Chondrocyte (in vitro differentiated cells): ENCODE measurements around the gene CYP24A1. TPM values are rescaled to one million over a fixed set of nuclear protein-coding genes. Genes with fewer than 3 reads are reported as not detected.

Experiments used
- DNase-seq: peaks from one replicate; pipeline ENCODE4 v3.0.0; 2021; ENCODE audit warnings: mixed read lengths, low spot score
- H3K27ac Mint-ChIP-seq: one replicate; pipeline ENCODE4 v1.8.0; 2021; ENCODE audit warnings: mild to moderate bottlenecking, moderate library complexity, mixed read lengths; ENCODE audit not compliant: unreplicated experiment
- H3K27me3 Mint-ChIP-seq: 2 replicates; pipeline ENCODE4 v1.8.0; 2021; ENCODE audit warnings: low read depth, mixed read lengths
- H3K36me3 Mint-ChIP-seq: 2 replicates; pipeline ENCODE4 v1.8.0; 2021; ENCODE audit warnings: low read depth, mixed read lengths
- H3K4me1 Mint-ChIP-seq: 2 replicates; pipeline ENCODE4 v1.8.0; 2021; ENCODE audit warnings: low read depth, mild to moderate bottlenecking, mixed read lengths
- H3K4me3 Mint-ChIP-seq: one replicate; pipeline ENCODE4 v1.8.0; 2021; ENCODE audit warnings: mild to moderate bottlenecking, moderate library complexity, mixed read lengths; ENCODE audit not compliant: unreplicated experiment
- H3K9me3 Mint-ChIP-seq: 2 replicates; pipeline ENCODE4 v1.8.0; 2021; ENCODE audit warnings: low read depth, mixed read lengths
- total RNA-seq: library from RNA; stranded (reverse); gene quantifications from 3 replicates; pipeline ENCODE4 v1.2.1, GENCODE V29; 2021
- TF ChIP-seq, protein P1 (sequence below): fragments of 200-600 bp; sonication (generic); IDR thresholded peaks from 2 replicates; pipeline ENCODE4 v1.5.0; 2021; ENCODE audit warnings: antibody characterized with exemption, mild to moderate bottlenecking, moderate library complexity

Gene CYP24A1
- total RNA-seq, 1 donor from 2014 or later = not detected

DNA sequence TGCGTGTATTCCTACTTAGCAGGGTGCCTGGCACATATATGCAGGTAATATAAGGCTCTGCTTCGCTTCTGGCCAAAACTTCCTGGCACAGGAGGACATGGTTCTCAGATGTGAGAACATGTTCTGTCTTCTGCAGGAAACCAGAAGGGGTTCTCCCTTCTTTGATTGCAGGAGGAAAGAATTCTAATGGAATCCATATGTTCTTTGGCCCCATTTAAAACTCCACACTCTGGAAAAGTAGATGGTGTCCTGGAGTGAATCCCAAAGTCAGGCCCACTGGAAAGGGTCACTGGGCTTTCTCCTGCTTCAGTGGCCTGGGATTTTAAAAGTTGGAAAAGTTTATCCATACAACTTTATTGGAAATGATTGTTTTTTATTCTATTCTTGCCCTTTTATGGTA lies 16.4 kb upstream of the CYP24A1 start:
- Mint-ChIP-seq H3K9me3 (no peaks in the 10 kb centered on the region), H3K27ac (no peak overlapping the region), H3K36me3 (no peaks in the 10 kb centered on the region), H3K27me3 (peaks cover 11% of the 10 kb centered on the region), H3K4me1 (no peaks in the 10 kb centered on the region), H3K4me3 (no peak overlapping the region)
- TF ChIP-seq, protein P1, sequence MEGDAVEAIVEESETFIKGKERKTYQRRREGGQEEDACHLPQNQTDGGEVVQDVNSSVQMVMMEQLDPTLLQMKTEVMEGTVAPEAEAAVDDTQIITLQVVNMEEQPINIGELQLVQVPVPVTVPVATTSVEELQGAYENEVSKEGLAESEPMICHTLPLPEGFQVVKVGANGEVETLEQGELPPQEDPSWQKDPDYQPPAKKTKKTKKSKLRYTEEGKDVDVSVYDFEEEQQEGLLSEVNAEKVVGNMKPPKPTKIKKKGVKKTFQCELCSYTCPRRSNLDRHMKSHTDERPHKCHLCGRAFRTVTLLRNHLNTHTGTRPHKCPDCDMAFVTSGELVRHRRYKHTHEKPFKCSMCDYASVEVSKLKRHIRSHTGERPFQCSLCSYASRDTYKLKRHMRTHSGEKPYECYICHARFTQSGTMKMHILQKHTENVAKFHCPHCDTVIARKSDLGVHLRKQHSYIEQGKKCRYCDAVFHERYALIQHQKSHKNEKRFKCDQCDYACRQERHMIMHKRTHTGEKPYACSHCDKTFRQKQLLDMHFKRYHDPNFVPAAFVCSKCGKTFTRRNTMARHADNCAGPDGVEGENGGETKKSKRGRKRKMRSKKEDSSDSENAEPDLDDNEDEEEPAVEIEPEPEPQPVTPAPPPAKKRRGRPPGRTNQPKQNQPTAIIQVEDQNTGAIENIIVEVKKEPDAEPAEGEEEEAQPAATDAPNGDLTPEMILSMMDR = no peak
- DNase-seq = no peak

DNA sequence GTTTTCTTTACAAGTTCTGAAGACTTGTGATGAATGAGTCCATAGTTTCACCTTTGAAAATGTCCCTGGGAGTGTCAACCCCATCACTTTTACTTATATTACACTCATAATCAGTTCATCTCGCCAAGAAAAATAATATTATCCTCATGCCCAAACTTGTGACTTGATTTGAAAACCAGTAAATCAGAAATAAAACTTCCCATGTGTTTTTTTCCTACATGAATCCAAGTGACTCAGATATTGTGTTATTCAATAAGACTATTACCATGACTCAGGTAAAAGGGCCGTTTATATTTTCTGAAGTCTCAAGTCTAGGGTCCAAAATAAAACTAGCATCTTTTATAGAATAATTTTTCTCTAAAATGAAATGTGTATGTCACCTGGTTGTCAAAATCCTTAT lies 15.8 kb upstream of the CYP24A1 start:
- Mint-ChIP-seq H3K4me1 (no peaks in the 10 kb centered on the region), H3K27me3 (peaks cover 16% of the 10 kb centered on the region), H3K9me3 (no peaks in the 10 kb centered on the region), H3K36me3 (no peaks in the 10 kb centered on the region), H3K27ac (no peak overlapping the region), H3K4me3 (no peak overlapping the region)
- no peak for DNase-seq
- TF ChIP-seq, protein P1 = no peak

DNA sequence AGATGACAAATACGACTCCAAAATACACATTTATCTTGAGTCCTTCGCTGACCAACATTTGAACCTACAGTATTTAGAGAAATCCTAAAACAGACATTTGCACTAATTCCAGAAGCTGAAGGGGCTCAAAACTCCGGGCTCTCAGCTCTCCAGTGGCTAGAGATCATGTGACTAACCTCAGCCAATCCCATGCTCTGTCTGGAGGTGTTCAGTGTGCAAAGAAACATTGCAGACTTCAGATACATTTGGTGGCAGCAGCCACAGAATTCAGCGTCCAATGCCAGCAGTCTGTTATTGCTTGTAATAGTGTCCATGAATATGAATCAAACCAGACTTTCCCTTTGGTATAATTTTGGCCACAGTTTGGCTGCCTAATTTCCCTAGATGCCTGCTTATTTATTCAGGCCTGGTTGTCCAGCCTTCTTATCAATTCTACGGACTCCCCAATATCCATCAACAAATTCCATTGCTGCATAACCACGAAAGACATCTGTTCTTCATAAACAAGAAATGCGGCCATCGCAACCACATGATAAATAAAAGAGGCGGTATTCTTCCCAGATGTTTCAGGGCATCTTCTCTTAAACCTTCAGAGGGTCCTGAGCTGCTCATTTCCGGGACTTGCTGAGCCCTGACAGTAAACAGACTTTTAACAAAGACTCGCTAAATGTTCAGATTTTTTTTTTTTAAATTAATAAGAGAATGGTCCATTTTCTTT lies 14.5 kb upstream of the CYP24A1 start:
- H3K27ac Mint-ChIP-seq = no peak overlapping the region
- no peaks in the 10 kb centered on the region for H3K36me3 Mint-ChIP-seq
- no peak overlapping the region for H3K4me3 Mint-ChIP-seq
- H3K27me3 Mint-ChIP-seq = peaks cover 21% of the 10 kb centered on the region
- H3K9me3 Mint-ChIP-seq = no peaks in the 10 kb centered on the region
- H3K4me1 Mint-ChIP-seq = no peaks in the 10 kb centered on the region
- TF ChIP-seq, protein P1 = no peak
- no peak for DNase-seq

DNA sequence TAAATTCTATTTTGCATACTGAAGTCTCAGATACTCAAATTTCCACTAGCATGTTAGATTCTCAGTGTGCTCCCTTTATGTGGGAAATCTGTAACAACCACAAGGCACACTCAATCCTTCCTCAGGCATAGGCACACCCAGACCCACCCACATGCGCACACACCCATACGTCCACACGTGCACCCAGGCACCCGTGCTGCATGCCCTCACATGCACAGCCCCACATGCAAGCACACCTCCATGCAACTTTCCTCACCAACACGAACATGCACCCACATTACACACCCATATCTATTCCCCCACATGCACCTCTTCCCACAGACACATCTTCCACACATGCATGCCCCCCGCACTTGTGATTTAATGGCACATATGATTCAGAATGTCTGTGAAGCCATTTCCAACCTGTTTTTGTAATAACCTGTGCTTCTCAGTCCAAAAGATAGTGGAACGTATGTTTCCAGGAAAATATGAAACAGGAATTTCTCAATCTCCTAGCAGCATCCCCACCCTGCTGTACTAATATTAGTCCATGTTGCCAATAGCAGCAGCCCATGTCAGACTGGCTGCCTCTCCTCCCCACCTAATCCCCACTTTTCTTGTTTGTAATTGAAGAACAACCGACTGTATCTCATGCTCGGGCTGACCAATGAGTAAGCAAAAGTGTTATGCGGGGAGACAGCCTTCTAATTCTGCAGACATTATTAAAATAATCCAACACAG lies 11.3 kb upstream of the CYP24A1 start:
- H3K4me1 Mint-ChIP-seq = no peaks in the 10 kb centered on the region
- TF ChIP-seq, protein P1 = no peak
- peaks cover 40% of the 10 kb centered on the region for H3K27me3 Mint-ChIP-seq
- no peak overlapping the region for H3K4me3 Mint-ChIP-seq
- H3K9me3 Mint-ChIP-seq = no peaks in the 10 kb centered on the region
- DNase-seq = no peak
- no peak overlapping the region for H3K27ac Mint-ChIP-seq
- H3K36me3 Mint-ChIP-seq = no peaks in the 10 kb centered on the region

DNA sequence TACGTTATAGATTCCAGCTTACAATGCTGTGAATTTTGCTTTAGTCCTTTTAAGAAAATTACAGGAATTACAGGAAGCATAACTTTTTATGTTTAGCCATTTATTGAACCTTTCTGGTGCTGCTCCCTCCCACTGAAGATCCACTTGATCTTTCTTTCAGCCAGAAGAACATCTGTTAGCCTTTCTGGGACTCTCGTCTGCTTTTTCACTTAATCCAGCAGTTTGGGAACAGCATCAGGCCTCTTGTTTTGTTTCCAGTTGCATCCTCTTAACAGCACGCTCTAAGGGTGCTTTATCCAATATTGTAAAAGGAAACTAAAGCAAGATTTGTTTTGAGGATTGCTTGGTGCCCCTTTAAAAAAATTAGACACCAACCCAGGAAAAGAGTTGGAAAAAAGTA lies 10.3 kb upstream of the CYP24A1 start:
- Mint-ChIP-seq H3K9me3 (no peaks in the 10 kb centered on the region), H3K27ac (no peak overlapping the region), H3K27me3 (peaks cover 40% of the 10 kb centered on the region), H3K4me1 (no peaks in the 10 kb centered on the region), H3K36me3 (no peaks in the 10 kb centered on the region), H3K4me3 (no peak overlapping the region)
- no peak for DNase-seq
- TF ChIP-seq, protein P1 = no peak
